ENCODE results near the gene PRDM13.

- TF ChIP-seq MAX (IDR thresholded peaks at IDR 0.05) = no peak
- TF ChIP-seq RAD21 (IDR thresholded peaks at IDR 0.05; ENCODE audit: low read depth) = no peak
- TF ChIP-seq NFIC (IDR thresholded peaks at IDR 0.05) = no peak
- TF ChIP-seq USF1 (IDR thresholded peaks at IDR 0.05) = no peak
- TF ChIP-seq EP300 (IDR thresholded peaks at IDR 0.05; ENCODE audit: borderline replicate concordance) = no peak
- TF ChIP-seq REST (IDR thresholded peaks at IDR 0.05; ENCODE audit: low read depth) = no peak
- TF ChIP-seq EGR1 (IDR thresholded peaks at IDR 0.05) = no peak
- TF ChIP-seq ZBTB7A (IDR thresholded peaks at IDR 0.05; ENCODE audit: low read depth) = no peak
Observed at GRCh38 chr6:99607416-99608036, 893 bp downstream of the PRDM13 start.

All from Ishikawa (cell line).